Esophagus squamous epithelium (tissue), 4 donors: ENCODE data around the gene ITM2B.

Source experiments
- POLR2A ChIP-seq, 4 donors: fragments of 450-650 bp; IDR thresholded peaks; one replicate each; pipeline ENCODE4 v1.6.1; 2017; ENCODE audit warnings: antibody characterized with exemption in 4 of 4, mild to moderate bottlenecking in 4 of 4, moderate library complexity in 3 of 4
- TF ChIP-seq, protein P1 (sequence below), 6 experiments: fragments of 450-650 bp in 4 of 6; fragments of 200-600 bp in 2 of 6; sonication (generic) in 2 of 6; IDR thresholded peaks; one replicate each; pipeline ENCODE4 v1.5.1; 2016 to 2019; ENCODE audit warnings: antibody characterized with exemption in 6 of 6, mild to moderate bottlenecking in 4 of 6, moderate library complexity in 4 of 6

DNA sequence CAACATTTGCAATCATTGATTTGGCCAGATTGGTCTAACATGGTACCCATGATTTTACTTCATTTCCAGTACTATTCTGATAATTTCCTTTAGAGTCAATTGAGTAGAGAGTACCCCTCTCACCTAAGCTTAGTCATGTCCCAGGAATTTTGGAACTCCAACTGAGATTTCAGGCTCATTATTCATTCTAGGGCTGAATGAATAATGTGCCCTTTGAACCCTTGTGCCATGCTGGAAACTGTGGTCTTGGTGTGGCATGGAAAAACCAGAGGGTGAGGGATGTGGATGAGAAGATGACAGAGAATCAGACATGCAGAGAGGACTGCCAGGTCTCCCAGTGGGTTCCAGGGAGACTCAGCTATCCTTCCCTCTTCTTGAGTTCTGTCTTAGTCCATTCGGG lies 30.2 kb downstream of the ITM2B start:
- TF ChIP-seq, protein P1, sequence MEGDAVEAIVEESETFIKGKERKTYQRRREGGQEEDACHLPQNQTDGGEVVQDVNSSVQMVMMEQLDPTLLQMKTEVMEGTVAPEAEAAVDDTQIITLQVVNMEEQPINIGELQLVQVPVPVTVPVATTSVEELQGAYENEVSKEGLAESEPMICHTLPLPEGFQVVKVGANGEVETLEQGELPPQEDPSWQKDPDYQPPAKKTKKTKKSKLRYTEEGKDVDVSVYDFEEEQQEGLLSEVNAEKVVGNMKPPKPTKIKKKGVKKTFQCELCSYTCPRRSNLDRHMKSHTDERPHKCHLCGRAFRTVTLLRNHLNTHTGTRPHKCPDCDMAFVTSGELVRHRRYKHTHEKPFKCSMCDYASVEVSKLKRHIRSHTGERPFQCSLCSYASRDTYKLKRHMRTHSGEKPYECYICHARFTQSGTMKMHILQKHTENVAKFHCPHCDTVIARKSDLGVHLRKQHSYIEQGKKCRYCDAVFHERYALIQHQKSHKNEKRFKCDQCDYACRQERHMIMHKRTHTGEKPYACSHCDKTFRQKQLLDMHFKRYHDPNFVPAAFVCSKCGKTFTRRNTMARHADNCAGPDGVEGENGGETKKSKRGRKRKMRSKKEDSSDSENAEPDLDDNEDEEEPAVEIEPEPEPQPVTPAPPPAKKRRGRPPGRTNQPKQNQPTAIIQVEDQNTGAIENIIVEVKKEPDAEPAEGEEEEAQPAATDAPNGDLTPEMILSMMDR (IDR thresholded peaks at IDR 0.05) = no peak
- no peak for TF ChIP-seq POLR2A (IDR thresholded peaks at IDR 0.05)
